ENCODE results near the gene IFNL2. TPM values are rescaled to one million over a fixed set of nuclear protein-coding genes. Genes with fewer than 3 reads are reported as not detected.
"Not testable (repeated sequence)": the region's sequence is repeated elsewhere in the genome, so short reads cannot be mapped to it uniquely, and the experiment has no call there.

The IFNL2 gene
- polyA plus RNA-seq, 1 donor from 2014 or later: not detected

GRCh38 chr19:39265321-39265916 is 2.8 kb upstream of the IFNL2 start:
- Mint-ChIP-seq H3K4me3 (no peak overlapping the region), H3K27me3 (peaks cover 31% of the 10 kb centered on the region), H3K9me3 (peaks cover 0 to 3% (median 0%) of the 10 kb centered on the region in 3 donors), H3K27ac (no peak overlapping the region), H3K36me3 (no peaks in the 10 kb centered on the region), H3K4me1 (peaks cover 0 to 2% (median 0%) of the 10 kb centered on the region in 3 donors)

GRCh38 chr19:39268531-39269223 is 481 bp downstream of the IFNL2 start:
- H3K36me3 Mint-ChIP-seq, H3K27ac Mint-ChIP-seq, H3K9me3 Mint-ChIP-seq, H3K4me1 Mint-ChIP-seq, H3K4me3 Mint-ChIP-seq: not testable (repeated sequence)
- peaks cover 17% of the 10 kb centered on the region for H3K27me3 Mint-ChIP-seq

GRCh38 chr19:39269369-39269768 is 1.2 kb downstream of the IFNL2 start:
- H3K9me3 Mint-ChIP-seq, H3K36me3 Mint-ChIP-seq, H3K4me3 Mint-ChIP-seq, H3K4me1 Mint-ChIP-seq, H3K27ac Mint-ChIP-seq: not testable (repeated sequence)
- peaks cover 13% of the 10 kb centered on the region for H3K27me3 Mint-ChIP-seq

GRCh38 chr19:39270036-39270871 is 2.1 kb downstream of the IFNL2 start:
- H3K27me3 Mint-ChIP-seq: peaks cover 9% of the 10 kb centered on the region
- no peaks in the 10 kb centered on the region for H3K4me1 Mint-ChIP-seq
- H3K4me3 Mint-ChIP-seq: no peak overlapping the region
- H3K36me3 Mint-ChIP-seq: no peaks in the 10 kb centered on the region
- H3K27ac Mint-ChIP-seq: no peak overlapping the region
- H3K9me3 Mint-ChIP-seq: no peaks in the 10 kb centered on the region

GRCh38 chr19:39273859-39274258 is 5.7 kb downstream of the IFNL2 start:
- H3K9me3 Mint-ChIP-seq, H3K27me3 Mint-ChIP-seq, H3K36me3 Mint-ChIP-seq, H3K4me1 Mint-ChIP-seq, H3K27ac Mint-ChIP-seq, H3K4me3 Mint-ChIP-seq: not testable (repeated sequence)

GRCh38 chr19:39275578-39275977 is 7.4 kb downstream of the IFNL2 start:
- H3K27me3 Mint-ChIP-seq: peaks cover 5% of the 10 kb centered on the region
- no peak overlapping the region for H3K4me3 Mint-ChIP-seq

GRCh38 chr19:39276740-39277139 is 8.5 kb downstream of the IFNL2 start:
- Mint-ChIP-seq H3K9me3 (peaks cover 0 to 8% (median 4%) of the 10 kb centered on the region in 3 donors), H3K4me3 (no peak overlapping the region), H3K27me3 (peaks cover 5% of the 10 kb centered on the region), H3K27ac (no peak overlapping the region), H3K4me1 (no peaks in the 10 kb centered on the region), H3K36me3 (no peaks in the 10 kb centered on the region)

More at GRCh38 chr19:39275578-39275977, 7.4 kb downstream of the IFNL2 start:
- Mint-ChIP-seq H3K9me3 (peaks cover 0 to 8% (median 4%) of the 10 kb centered on the region in 3 donors), H3K36me3 (no peaks in the 10 kb centered on the region), H3K27ac (no peak overlapping the region), H3K4me1 (no peaks in the 10 kb centered on the region)

GRCh38 chr19:39277598-39277997 is 9.4 kb downstream of the IFNL2 start:
- Mint-ChIP-seq H3K4me3 (no peak overlapping the region), H3K9me3 (peaks cover 2 to 13% (median 10%) of the 10 kb centered on the region in 3 donors), H3K36me3 (no peaks in the 10 kb centered on the region), H3K4me1 (no peaks in the 10 kb centered on the region), H3K27me3 (peaks cover 4% of the 10 kb centered on the region), H3K27ac (no peak overlapping the region)

- H3K4me3 Mint-ChIP-seq: no peak overlapping the region
- peaks cover 12% of the 10 kb centered on the region for H3K27me3 Mint-ChIP-seq
- H3K36me3 Mint-ChIP-seq: no peaks in the 10 kb centered on the region
- no peaks in the 10 kb centered on the region for H3K4me1 Mint-ChIP-seq
- H3K9me3 Mint-ChIP-seq: peaks cover 2 to 24% (median 22%) of the 10 kb centered on the region in 3 donors
- H3K27ac Mint-ChIP-seq: no peak overlapping the region
Observed at GRCh38 chr19:39282021-39282420, 13.8 kb downstream of the IFNL2 start.

GRCh38 chr19:39284032-39284431 is 15.8 kb downstream of the IFNL2 start:
- H3K36me3 Mint-ChIP-seq: no peaks in the 10 kb centered on the region
- peaks cover 2 to 24% (median 20%) of the 10 kb centered on the region in 3 donors for H3K9me3 Mint-ChIP-seq
- H3K27ac Mint-ChIP-seq: no peak overlapping the region
- H3K4me1 Mint-ChIP-seq: no peaks in the 10 kb centered on the region
- peaks cover 9% of the 10 kb centered on the region for H3K27me3 Mint-ChIP-seq
- H3K4me3 Mint-ChIP-seq: no peak overlapping the region

- Mint-ChIP-seq H3K36me3 (peaks cover 7% of the 10 kb centered on the region), H3K4me1 (no peaks in the 10 kb centered on the region), H3K4me3 (no peak overlapping the region), H3K9me3 (peaks cover 0 to 9% (median 0%) of the 10 kb centered on the region in 3 donors), H3K27me3 (peaks cover 20% of the 10 kb centered on the region), H3K27ac (no peak overlapping the region)
Observed at GRCh38 chr19:39293394-39293793, 25.2 kb downstream of the IFNL2 start.

- no peaks in the 10 kb centered on the region for H3K4me1 Mint-ChIP-seq
- H3K4me3 Mint-ChIP-seq: no peak within 1 kb of the TSS
- peaks cover 0 to 8% (median 0%) of the 10 kb centered on the region in 3 donors for H3K9me3 Mint-ChIP-seq
- peaks cover 13% of the 10 kb centered on the region for H3K27me3 Mint-ChIP-seq
- peaks cover 6% of the 10 kb centered on the region for H3K36me3 Mint-ChIP-seq
- no peak within 1 kb of the TSS for H3K27ac Mint-ChIP-seq
Observed at GRCh38 chr19:39296055-39296645, 28.0 kb downstream of the IFNL2 start, which contains the start of gene IFNL1. IFNL1 (plus strand) TSS chr19:39296407; CDS start chr19:39296422, 15 bp downstream.

GRCh38 chr19:39296906-39297305 is 28.7 kb downstream of the IFNL2 start:
- H3K27ac Mint-ChIP-seq: no peak overlapping the region

GRCh38 chr19:39297931-39298634 is 29.9 kb downstream of the IFNL2 start:
- peak overlapping the region in 1 of 3 donors; percentile 52 for H3K27ac Mint-ChIP-seq
- peaks cover 0 to 2% (median 0%) of the 10 kb centered on the region in 3 donors for H3K9me3 Mint-ChIP-seq
- no peak overlapping the region for H3K4me3 Mint-ChIP-seq
- peaks cover 2% of the 10 kb centered on the region for H3K36me3 Mint-ChIP-seq
- H3K27me3 Mint-ChIP-seq: peaks cover 8% of the 10 kb centered on the region
- no peaks in the 10 kb centered on the region for H3K4me1 Mint-ChIP-seq

More at GRCh38 chr19:39296906-39297305, 28.7 kb downstream of the IFNL2 start:
- no peaks in the 10 kb centered on the region for H3K4me1 Mint-ChIP-seq
- H3K9me3 Mint-ChIP-seq: peaks cover 0 to 4% (median 0%) of the 10 kb centered on the region in 3 donors
- peaks cover 10% of the 10 kb centered on the region for H3K27me3 Mint-ChIP-seq
- peaks cover 2% of the 10 kb centered on the region for H3K36me3 Mint-ChIP-seq
- no peak overlapping the region for H3K4me3 Mint-ChIP-seq
